ENCODE data around the gene HHATL.

GRCh38 chr3:42668413-42668760 lies 34.2 kb downstream of the HHATL start:
- TF ChIP-seq CTCF (IDR thresholded peaks at IDR 0.05) (no peak), POLR2A (IDR thresholded peaks at IDR 0.05) (no peak), POLR2AphosphoS5 (IDR thresholded peaks at IDR 0.05) (no peak)
